HG02763 (cell line): ENCODE measurements around the gene CDH4.
"Not testable (repeated sequence)": the region's sequence is repeated elsewhere in the genome, so short reads cannot be mapped to it uniquely, and the experiment has no call there.

Experiments used
- ATAC-seq: cut with Tn5 transposase; IDR thresholded peaks from one replicate; pipeline ENCODE4 v1.9.1; 2021; ENCODE audit warnings: mild to moderate bottlenecking, moderate library complexity; ENCODE audit not compliant: unreplicated experiment

CDH4 gene

DNA sequence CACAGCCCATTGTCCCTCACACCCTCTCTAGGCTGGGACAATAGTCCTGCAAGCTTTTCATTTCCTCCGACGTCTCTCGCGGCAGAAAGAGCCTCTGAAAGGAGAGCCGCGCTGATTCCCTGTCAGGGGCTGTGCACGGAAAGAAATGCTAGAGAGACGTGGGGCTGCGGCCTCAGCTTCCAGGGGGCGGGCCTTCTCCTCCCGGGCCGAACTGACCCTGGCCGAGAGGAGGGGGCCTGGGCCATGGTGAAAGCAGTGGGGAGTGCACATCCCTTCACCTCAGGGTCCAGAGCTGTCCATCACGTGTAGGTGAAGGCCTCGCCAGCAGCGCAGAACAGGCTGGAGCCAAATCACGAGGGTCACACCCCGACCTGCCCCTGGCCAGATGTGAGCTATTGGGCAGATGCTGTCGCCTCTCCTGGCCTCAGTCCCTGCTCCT, 593.2 kb downstream of the CDH4 start:
- ATAC-seq = no peak

DNA sequence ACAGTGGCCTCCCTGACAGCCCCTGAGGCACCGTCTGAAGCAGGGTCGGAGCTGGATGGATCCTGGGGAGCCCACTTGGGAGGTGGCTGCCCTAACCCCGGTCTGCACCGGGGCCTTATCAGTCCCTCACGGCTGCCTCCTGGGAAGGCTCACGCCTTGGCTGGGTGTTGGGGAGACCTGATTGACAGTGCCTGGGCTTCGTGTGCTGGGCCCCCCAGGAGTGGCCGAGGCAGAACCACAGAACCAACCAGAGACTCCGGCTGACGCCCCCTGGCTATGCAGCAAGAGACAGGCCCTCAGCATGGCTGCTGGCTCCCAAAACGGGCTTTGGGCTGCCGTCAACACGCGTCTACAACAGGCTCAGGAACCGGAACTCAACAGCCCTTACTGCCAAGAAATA, 594.0 kb downstream of the CDH4 start:
- no peak for ATAC-seq

DNA sequence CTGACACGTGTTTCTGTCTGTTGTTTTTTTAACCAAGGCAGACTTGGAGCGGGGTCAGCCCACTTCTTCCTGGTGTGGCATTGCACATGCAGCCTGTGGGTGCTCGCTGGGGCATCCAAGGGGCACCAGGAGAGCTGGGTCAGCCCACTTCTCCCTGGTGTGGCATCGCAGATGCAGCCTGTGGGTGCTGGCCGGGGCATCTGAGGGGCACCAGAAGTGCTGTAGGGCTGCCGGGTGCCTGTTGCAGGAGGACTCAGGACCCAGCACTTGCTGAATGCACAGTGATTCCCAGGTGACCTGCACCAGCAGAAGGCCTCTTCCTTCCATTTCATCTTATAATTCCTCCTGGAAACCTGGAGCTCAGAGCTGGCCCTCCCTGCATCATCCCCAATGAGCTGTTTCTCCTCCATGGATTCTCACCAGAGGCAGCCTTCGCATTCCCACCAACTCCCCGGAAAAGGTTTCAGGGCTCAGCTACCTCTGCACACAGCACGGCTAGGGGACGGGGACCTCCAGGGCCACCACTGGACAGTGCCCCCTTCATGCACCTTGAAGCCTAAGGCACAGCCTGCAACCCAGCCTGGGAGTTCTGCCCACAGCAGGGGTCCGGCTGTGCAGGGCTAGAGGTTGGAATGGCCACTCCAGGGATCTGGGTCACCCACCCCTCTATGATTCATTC, 594.8 kb downstream of the CDH4 start:
- ATAC-seq = no peak

DNA sequence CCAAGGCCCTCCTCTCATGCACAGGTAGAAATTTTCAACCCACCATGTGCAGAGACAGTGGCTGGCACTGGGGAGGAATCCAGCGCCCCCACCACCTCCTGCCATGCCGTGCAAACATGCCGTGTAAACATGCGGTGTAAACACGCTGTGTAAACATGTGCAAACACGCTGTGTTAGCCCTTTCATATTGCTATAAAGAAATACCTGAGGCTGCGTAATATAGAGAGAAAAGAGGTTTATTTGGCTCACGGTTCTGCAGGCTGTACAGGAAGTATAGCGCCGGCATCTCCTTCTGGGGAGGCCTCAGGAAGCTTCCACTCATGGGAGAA, 595.3 kb downstream of the CDH4 start:
- no peak for ATAC-seq

DNA sequence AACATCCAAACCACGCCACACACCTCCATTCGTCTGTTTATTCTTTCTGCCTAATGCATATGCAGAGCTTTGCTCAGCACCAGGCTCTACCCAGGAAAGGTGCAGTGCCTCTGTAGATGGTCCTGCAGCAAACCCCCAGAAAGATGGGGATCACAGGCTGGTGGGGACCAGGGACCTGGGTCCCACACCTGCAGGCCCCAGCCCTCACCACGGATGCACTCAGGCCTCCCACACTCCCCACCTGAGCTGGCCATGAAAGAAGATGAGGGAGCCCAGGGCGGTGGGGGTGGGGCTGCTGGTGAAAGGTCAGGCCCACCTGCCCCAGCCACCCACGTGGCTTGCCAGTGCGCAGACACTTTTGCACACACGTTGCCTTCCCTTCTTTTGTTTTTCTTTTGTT, 595.9 kb downstream of the CDH4 start:
- ATAC-seq = no peak

DNA sequence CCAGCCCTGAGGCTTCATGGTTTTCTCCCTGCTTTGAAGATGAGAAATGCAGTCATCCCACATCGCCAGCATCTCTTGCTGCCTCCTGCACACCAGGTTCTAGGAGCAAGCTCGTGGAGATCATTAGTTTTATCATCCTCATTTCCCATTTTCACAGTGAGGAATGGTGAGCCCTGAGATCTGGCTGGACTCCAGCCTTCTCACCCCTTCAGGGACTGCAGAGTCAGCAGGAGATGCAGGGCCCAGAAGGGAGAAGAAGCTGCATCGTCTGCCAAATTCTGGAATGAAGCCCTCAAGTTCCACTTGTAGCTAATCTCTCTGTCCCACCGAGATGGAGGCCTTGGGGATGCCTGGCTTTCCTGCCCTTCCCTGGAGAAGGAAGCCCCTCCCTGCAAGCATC, 596.8 kb downstream of the CDH4 start:
- ATAC-seq = no peak

DNA sequence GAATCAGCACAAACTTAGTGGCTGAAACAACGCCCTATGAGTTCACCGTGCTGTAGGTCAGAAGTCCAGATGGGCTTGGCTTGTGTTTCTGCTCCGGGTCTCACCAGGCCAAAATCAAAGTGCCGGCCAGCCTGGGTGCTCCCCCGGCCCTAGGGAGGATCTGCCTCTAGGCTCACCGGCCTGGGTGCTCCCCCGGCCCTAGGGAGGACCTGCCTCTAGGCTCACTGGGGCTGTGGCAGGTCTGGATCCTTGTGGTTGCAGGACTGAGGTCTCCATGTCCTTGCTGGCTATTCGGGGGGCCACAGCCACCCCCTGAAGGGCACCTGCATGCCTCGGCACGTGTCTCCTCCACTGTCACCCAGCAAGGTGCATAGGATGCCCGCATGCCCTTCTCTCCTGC, 597.3 kb downstream of the CDH4 start:
- ATAC-seq = no peak

DNA sequence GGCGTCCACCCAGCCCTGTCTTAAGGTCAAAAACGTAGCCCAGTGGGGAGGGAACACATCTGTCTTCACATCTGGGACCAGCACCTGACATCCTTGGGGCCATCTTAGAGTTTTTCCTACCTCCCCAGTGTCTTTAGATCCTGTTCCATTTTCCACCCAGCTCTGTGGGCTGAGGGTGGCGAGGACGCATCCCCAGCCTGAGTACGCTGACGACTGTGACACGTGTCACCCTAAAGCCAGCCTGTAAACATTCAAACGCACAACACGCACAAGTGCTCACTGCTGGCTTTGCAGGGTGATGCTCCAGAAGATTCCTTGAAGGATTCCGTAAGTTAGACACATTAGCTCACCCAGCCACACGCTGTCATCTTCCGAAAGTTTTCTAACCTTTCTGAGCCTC, 597.8 kb downstream of the CDH4 start:
- no peak for ATAC-seq

DNA sequence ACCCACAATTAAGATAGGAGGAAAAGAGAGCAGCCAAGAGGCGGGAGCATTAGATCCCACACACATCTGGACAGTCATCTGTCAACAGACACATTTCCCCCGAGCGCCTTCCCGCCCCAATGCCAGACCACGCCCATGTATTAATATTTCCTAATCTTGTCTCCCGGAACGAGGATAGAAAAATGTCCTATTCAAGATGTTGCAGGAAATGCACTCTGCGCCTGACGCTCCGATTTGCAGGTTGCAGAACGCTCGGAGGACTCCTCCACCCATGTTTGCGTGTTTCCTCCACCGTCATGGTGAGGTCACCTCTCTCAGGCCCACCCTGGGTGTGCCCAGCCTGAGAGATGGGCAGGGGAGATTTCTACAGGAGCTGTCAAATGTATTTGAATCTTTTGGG, 598.4 kb downstream of the CDH4 start:
- no peak for ATAC-seq

DNA sequence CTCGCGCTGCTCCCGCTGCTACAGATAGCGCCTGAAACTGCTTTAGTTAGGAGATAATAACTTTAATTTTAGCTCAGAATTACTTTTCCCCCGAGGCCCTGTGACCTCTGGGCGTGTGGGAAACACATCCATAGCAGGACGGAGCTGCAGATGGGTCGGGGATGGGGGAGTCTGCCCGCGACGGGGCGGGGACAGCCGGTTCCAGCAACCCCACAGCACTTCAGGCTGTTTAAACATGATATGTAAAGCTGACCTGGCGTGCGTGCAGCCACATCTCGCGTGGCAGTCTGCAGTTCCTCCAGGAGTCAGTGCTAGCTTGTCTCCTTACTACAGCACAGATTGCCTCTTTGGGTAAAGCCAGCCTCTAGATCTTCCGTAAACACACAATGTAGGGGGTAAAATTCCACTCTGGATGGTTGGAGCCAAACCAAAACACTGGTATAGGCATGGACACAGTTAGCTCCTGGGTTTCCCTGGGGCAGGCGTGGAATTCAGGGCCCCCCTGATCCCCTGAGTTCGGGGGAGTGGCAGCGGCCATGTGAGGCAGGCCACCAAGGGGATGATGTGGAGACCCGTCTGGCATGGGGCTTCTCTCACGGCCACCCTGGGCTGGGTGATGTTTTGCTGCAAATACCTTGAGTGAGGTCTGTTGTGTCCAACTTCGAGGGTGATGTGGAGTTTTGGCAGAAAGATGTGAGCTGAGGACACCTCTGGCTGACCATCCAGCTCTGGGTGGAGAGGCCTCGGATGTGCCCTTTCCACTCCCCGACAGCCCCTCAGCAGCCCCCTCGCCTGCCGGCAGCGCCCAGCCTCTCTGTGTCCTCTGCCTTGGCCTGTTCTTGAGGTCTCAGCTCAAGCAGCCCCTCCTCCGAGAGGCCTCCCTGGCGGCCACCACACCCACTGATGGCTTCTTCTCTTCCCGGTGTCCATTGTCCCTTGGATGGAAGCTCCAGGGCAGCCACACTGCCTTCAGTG, 599.2 kb downstream of the CDH4 start:
- ATAC-seq = no peak

DNA sequence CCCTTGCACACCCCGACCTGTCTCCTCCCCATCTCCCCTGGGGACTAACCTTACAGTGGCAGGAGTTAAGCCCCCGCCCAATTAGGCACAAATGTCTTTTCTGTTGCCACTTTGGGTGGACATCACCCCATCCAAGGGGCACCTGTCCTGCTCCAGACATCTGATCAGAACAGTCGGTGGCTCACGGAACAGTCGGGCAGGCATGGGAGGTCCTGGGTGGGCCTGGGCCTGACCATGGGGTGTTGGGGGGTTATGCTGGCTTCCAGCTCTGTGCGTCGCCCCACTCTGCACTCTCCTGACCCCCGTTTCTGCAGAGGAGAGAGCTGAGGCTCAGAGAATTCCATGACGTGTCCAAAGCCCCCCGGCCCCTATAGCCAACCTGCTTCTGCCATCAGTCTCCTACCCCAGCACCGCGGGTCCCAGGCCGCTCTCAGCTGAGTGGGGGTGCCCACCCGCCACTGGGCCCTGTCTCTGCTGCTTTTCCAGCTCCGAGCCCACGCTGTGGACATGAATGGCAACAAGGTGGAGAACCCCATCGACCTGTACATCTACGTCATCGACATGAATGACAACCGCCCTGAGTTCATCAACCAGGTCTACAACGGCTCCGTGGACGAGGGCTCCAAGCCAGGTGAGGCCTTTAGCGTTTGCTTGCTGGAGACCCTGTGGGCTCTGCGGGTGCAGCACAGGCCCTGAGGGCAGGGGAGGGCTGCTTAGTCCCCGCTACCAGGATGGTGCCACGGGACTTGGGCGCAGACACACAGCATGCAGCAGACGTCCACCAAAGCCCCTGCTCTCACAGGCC, 600.4 kb downstream of the CDH4 start:
- ATAC-seq = no peak

DNA sequence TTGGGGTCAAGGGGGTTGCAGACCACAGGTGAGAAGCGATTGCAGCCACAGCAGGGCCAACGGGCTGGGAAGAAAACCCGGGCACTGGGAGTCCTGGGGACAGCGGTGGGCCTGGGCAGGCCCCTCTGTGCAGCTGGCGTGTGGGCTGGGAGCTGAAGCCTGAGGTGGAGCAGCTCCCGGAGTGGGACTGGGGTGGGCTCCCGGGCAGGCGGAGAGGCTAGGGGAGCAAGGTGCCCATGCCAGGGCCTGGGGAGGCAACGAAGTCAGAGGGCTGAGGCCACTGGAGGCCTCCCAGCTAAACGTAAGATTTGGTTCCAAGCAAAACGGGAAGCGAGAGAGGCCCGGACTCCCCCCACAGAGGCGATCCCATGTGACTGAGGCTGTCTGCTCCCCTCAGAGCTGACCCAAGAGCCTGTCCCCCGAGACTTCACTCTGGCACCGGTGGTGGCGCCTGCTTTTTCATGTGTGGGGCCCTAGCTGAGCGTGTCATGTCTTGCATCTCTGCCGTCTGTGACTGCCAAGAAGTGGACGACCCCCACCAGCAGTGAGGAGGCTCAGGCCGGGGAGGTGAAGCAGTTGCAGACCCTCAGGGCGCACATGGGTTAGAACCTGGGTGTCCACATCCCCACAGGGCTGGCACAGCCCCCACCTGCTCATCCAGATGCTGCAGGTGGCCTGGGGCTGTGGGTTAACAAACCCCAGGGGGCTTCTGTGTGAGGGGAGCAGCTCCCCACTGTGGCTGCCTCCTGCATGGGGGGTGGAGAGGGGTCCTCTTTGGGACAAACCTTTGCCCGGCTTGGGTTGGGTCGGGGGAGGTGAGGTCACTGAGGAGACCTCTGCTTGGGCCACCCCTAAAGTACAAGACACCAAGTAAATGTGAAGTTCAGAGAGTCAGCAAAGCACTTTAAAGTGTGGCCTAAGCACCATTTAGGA, 601.3 kb downstream of the CDH4 start:
- ATAC-seq = no peak

DNA sequence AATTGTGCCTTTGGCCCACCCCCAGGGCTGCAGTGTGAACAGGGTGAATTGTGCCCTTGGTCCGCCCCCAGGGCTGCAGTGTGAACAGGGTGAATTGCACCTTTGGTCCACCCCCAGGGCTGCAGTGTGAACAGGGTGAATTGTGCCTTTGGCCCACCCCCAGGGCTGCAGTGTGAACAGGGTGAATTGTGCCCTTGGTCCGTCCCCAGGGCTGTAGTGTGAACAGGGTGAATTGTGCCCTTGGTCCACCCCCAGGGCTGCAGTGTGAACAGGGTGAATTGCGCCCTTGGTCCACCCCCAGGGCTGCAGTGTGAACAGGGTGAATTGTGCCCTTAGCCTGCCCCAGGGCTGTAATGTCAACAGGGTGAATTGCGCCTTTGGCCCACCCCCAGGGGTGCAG, 602.5 kb downstream of the CDH4 start:
- ATAC-seq = not testable (repeated sequence)

DNA sequence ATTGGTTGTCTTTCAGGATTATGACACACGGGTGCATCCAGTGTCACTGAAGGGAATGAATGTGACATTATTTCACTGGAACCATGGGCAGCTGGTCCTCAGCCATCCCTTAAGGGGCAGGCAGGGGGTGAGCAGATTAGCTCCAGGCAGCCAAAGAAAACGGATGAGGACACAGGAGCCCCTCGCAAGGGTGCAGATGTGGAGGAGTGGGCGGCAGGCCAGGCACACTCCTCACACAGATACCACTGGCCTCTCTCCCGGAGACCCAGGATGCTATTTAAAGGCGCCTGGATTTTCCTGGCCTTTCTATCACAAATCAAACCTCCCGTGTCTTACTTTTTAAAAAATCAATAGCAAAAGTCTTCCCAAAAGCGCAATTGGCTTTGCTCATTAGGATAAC, 603.2 kb downstream of the CDH4 start:
- ATAC-seq = no peak

DNA sequence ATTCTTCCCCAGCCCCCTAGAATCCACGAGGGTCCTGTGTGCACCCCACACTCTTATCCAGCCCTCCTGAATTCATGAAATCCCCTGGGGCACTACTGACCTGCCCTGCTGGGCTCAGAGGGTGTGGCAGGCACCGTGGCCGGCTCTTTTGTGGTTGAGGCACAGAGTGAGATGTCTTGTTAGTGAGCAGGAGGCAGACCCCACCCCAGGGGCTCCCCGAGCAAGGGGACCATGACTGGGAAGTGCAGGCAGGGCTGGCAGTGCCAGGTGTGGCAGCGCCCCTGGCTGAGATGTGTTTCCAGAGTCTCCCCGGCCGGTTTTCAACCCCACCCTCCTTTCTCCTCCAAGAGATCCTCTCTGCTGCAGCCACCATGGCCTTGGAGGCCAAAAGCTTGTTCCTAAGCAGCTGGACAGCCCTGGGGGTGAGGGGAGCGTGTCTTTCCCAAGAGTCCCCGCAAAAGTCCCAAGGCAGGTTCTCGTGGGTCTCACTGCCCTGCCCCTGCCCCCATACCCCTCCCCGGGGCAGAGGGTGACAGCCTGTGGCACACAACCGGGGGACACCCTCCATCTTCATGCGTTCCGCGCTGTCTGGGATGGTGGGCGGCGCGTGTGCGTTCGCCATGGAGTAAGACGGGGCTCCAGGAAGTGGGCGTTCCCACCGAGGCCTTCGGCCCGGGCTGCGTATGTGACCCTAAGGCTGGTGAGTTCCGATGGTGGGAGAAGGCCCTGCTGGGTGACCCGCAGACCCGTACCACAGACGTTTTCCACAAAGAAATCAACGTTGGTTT, 604.8 kb downstream of the CDH4 start:
- ATAC-seq = no peak

DNA sequence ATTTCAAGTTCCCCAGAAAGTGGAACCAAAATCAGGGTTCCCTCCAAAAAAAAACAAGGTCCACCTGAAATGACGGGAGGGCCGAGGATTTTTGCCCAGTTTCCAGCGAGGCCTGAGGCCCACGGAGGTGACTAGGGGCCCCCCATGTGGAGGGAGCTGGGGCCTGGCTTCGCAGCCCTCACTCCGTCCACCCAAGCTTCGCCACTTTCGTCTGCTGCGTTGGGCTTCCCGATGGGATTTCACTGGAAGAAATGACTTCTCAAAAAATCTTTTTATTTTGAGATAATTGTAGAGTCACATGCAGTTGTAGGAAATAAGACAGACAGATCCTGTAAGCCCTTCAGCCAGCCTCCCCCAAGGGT, 605.3 kb downstream of the CDH4 start:
- no peak for ATAC-seq

DNA sequence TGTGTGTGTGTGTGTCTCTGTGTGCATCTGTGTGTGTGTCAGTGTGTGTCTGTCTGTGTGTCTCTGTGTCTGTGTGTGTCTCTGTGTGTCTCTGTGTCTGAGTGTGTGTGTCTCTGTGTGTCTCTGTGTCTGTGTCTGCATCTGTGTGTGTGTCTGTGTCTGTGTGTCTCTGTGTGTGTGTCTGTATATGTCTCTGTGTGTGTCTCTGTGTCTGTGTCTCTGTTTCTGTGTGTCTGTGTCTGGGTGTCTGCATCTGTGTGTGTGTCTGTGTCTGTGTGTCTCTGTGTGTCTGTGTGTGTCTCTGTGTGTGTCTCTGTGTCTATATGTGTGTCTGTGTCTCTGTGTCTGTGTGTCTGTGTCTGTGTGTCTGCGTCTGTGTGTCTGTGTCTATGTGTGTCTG, 605.8 kb downstream of the CDH4 start:
- ATAC-seq = no peak

DNA sequence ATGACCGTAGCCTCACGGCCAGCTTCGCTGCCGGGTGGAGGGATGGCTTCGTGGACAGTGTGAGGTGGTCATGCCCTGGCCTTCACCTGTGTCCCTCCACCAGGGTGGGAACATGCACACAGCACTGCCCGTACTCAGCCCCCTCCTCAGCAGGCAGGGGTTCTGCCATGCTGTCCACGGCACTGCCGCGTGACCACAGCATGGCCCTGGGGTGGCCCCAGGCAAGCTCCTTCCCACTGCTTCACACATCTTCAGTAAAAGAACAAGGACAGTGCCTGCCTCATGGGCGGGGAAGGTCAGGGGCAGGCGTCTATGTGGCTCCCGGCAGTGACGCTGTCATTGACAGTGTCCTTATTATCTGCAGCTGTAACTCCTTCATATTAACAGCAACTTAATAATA, 607.7 kb downstream of the CDH4 start:
- no peak for ATAC-seq

DNA sequence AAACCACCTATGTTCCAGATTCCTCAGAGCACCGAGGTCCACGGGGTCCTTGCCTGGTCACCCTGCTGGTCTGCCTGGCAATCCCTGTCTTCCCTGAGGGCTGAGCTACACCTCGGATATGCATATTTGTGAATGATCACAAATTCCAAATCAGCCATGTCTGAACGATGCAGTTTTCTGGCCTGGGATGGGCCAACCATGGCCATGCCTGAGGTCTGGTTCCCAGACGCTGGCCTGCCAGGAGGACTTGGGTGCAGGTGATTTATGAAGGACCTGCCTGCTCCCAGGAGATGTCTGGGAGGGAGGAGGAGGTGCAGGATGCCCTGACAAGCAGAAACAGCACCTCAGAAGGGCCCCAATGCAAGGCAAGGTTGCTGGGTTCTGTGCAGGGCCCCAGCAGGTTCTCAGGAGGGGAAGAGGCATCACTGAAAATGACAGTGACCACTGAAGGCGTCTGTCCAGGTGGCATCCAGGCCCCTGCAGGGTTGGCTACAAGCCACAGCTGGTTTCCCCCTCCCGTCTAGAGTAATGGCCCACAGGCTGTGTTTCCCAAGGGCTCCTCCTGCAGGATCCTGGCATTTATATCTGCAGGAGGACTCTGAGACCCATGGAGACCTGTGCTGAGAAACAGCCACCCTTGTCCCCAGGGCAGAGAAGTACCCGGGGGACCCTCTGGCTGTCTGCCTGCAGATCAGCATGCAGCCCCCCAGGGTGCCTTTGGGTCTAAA, 608.4 kb downstream of the CDH4 start:
- no peak for ATAC-seq
